WERI-Rb-1 (cell line): ENCODE data around the gene ODF4.

Experiments used
- DNase-seq: peaks from one replicate; pipeline ENCODE4 v3.0.0-alpha.2; 2020
- H3K27ac ChIP-seq: fragments of 250-450 bp; sonication (Bioruptor Pico); 2 replicates; pipeline ENCODE4 v1.5.1; 2020; ENCODE audit warnings: mild to moderate bottlenecking, moderate library complexity
- H3K27me3 ChIP-seq: fragments of 250-450 bp; sonication (Bioruptor Pico); 2 replicates; pipeline ENCODE4 v1.5.1; 2021; ENCODE audit warnings: mild to moderate bottlenecking, low read depth, moderate library complexity; ENCODE audit not compliant: insufficient read depth, severe bottlenecking
- H3K36me3 ChIP-seq: fragments of 250-450 bp; sonication (Bioruptor Pico); 2 replicates; pipeline ENCODE4 v1.5.1; 2020; ENCODE audit warnings: mild to moderate bottlenecking, moderate library complexity
- H3K4me3 ChIP-seq: 2 replicates; pipeline ENCODE4 v1.5.1; 2011; ENCODE audit warnings: low read depth, mild to moderate bottlenecking, control low read depth, low read length
- H3K9me3 ChIP-seq: fragments of 250-450 bp; sonication (Bioruptor Pico); 2 replicates; pipeline ENCODE4 v1.5.1; 2021; ENCODE audit warnings: mild to moderate bottlenecking, moderate library complexity; ENCODE audit not compliant: severe bottlenecking
- CTCF ChIP-seq: IDR thresholded peaks from 2 replicates; pipeline ENCODE4 v1.5.1; 2011; ENCODE audit warnings: low read depth, mild to moderate bottlenecking, control low read depth, inconsistent platforms, low read length

Gene ODF4

GRCh38 chr17:8339540-8339939 is at the start of gene ODF4:
Gene ODF4, plus strand, starts transcription at chr17:8339840. Its CDS starts 212 bp downstream, at chr17:8340052.
- H3K27me3 ChIP-seq: no peaks in the 10 kb centered on the region
- no peak for TF ChIP-seq CTCF

GRCh38 chr17:8290043-8290442 is 49.6 kb upstream of the ODF4 start:
- Histone ChIP-seq H3K27me3 (no peaks in the 10 kb centered on the region), H3K36me3 (peaks cover 11% of the 10 kb centered on the region), H3K27ac (no peak overlapping the region), H3K4me3 (no peak overlapping the region), H3K9me3 (no peaks in the 10 kb centered on the region)
- no peak for TF ChIP-seq CTCF
- no peak for DNase-seq

More at GRCh38 chr17:8339540-8339939, at the start of gene ODF4:
- no peak for DNase-seq
- Histone ChIP-seq H3K9me3 (no peaks in the 10 kb centered on the region), H3K36me3 (no peaks in the 10 kb centered on the region), H3K27ac (no peak within 1 kb of the TSS), H3K4me3 (no peak within 1 kb of the TSS)

GRCh38 chr17:8292639-8293395 is 46.8 kb upstream of the ODF4 start:
- no peak overlapping the region for H3K27ac ChIP-seq
- no peak for DNase-seq
- H3K36me3 ChIP-seq: peaks cover 11% of the 10 kb centered on the region
- H3K27me3 ChIP-seq: no peaks in the 10 kb centered on the region
- H3K9me3 ChIP-seq: no peaks in the 10 kb centered on the region
- no peak for TF ChIP-seq CTCF
- no peak overlapping the region for H3K4me3 ChIP-seq

- TF ChIP-seq CTCF: no peak
- peak overlapping the region; percentile 66; the same call in 1 of the 2 replicates for H3K4me3 ChIP-seq
- no peak for DNase-seq
- no peaks in the 10 kb centered on the region for H3K27me3 ChIP-seq
- H3K36me3 ChIP-seq: peaks cover 9% of the 10 kb centered on the region
- peak overlapping the region; percentile 91 for H3K27ac ChIP-seq
- no peaks in the 10 kb centered on the region for H3K9me3 ChIP-seq
Measured at GRCh38 chr17:8294361-8294760, 45.3 kb upstream of the ODF4 start.

GRCh38 chr17:8294814-8295316 is 44.8 kb upstream of the ODF4 start:
- no peak for DNase-seq
- peak overlapping the region; percentile 91 for H3K27ac ChIP-seq
- H3K4me3 ChIP-seq: peak overlapping the region; percentile 66
- H3K27me3 ChIP-seq: no peaks in the 10 kb centered on the region
- no peak for TF ChIP-seq CTCF
- no peaks in the 10 kb centered on the region for H3K9me3 ChIP-seq
- peaks cover 5% of the 10 kb centered on the region for H3K36me3 ChIP-seq
